Measurements from ENCODE around the gene CDH5. TPM values are rescaled to one million over a fixed set of nuclear protein-coding genes. Genes with fewer than 3 reads are reported as not detected.
"Not testable (repeated sequence)": the region's sequence is repeated elsewhere in the genome, so short reads cannot be mapped to it uniquely, and the experiment has no call there.

Gene CDH5, protein sequence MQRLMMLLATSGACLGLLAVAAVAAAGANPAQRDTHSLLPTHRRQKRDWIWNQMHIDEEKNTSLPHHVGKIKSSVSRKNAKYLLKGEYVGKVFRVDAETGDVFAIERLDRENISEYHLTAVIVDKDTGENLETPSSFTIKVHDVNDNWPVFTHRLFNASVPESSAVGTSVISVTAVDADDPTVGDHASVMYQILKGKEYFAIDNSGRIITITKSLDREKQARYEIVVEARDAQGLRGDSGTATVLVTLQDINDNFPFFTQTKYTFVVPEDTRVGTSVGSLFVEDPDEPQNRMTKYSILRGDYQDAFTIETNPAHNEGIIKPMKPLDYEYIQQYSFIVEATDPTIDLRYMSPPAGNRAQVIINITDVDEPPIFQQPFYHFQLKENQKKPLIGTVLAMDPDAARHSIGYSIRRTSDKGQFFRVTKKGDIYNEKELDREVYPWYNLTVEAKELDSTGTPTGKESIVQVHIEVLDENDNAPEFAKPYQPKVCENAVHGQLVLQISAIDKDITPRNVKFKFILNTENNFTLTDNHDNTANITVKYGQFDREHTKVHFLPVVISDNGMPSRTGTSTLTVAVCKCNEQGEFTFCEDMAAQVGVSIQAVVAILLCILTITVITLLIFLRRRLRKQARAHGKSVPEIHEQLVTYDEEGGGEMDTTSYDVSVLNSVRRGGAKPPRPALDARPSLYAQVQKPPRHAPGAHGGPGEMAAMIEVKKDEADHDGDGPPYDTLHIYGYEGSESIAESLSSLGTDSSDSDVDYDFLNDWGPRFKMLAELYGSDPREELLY
- polyA plus RNA-seq (2013, experiment 1 of 2; ENCODE audit: insufficient read length) = 0.33 TPM
- polyA plus RNA-seq (2013, experiment 2 of 2; ENCODE audit: insufficient read length) = 0.17 TPM

DNA sequence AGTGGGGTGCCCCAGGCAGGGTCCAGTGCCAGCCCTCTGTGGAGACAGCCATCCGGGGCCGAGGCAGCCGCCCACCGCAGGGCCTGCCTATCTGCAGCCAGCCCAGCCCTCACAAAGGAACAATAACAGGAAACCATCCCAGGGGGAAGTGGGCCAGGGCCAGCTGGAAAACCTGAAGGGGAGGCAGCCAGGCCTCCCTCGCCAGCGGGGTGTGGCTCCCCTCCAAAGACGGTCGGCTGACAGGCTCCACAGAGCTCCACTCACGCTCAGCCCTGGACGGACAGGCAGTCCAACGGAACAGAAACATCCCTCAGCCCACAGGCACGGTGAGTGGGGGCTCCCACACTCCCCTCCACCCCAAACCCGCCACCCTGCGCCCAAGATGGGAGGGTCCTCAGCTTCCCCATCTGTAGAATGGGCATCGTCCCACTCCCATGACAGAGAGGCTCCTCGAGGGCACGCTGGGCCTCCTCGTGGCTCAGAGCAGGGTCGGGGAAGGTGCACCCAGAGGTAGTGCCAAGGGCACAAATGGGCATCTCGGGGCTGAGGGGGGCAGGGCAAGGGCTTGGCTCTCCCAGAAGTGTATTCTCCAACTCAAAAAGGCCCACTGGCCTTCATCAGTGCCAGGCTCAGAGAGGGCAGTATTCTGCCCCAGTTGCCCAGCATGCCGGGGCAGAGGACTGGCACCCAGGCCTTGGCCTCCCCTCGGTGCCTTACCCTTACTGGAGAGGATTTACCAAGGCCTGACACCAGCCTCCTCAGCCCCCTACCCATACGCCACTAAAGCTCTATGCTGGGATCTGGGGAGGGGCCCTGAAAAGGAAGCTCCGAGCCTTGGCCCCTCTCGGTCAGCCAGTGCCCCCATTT is at the start of gene CDH5:
Gene CDH5, plus strand, starts transcription at position 259 of the 867 bp plus-strand sequence. CDS start 12,647 bp downstream, outside the sequence.
- no peak for DNase-seq

DNA sequence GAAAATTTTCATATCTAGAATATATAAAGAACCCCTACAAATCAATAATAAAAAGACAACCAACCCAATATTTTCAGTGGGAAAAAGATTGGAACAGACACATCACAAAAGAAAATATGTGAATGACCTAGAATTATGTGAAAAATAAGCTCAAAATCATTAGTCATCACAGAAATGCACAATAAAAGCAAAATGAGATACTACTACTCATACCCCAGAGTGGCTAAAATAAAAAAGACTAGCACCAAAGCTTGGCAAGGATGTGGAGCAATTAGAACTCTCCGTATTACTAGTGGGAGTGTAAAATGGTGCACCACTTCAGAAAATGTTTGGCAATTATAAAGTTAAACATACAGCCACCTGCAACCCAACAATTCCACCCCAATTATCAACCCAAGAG is 48.0 kb upstream of the CDH5 start:
- DNase-seq = no peak

DNA sequence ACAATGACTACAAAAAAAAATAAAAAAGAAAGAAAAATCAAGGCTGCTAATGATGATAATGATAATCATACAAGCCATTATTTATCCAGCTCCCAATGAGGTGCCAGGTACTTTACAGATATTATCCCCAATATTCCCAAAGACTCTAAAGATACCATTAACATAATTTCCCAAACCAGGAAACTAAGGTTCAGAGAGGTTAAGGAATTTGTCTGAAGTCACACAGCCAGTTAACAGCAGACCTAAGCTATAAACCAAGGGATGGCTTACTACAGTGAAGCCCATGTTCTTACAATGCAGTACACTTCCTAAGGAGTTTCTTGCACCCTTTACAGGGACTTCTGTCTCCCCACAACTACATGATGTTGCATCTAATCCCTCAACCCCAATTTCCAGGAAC is 45.7 kb upstream of the CDH5 start:
- no peak for DNase-seq

DNA sequence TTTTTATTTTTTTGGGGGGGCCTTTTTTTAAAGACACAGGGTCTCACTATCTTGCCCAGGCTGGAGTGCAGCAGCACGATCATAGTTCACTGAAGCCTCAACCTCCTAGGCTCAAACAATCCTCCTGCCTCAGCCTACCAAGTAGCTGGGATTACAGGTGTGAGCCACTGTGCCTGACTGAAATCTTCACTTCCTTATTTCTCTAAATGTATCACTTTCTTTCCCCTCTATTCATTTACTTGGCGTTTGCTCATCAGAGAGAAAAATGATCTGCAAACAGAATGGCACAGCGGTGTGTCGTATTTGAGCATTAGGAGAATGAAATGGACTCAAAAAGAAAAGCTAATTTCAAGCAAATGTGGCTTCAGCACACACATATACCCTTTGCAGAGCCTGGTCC is 44.3 kb upstream of the CDH5 start:
- DNase-seq = no peak

DNA sequence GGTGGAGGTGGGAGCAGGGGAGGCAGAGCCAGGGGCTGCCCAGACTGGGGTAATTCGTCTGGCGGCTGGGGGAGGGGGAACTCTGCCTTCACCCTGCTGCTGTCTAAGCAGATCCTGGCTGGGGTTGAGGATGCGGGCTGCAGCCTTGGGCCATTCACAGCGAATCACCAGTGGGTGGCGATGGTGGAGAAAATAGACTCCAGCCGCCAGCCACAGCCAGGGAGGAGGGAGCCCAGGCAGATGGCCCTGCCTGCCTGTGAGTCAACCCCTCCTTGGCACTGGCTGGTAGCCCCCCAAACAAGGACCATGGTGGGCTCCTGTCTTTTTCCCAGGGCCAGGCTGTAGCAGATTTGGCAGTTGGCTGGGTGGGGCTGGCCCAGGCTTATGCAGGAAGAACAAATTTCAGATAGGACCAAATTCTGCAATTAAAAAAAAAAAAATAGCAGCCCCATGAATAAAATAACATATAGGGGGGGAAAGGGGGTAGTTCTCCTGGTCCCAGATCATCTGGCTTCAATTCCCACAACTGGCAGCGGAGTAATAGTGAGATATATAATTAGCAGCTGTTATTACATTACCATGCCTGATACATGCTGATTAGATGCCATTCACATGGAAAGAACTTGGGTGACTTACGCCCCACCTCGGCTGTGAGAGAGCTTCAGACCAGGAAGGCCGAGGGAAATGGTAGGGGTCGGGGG is 41.5 kb upstream of the CDH5 start:
- DNase-seq = peak; percentile 15

DNA sequence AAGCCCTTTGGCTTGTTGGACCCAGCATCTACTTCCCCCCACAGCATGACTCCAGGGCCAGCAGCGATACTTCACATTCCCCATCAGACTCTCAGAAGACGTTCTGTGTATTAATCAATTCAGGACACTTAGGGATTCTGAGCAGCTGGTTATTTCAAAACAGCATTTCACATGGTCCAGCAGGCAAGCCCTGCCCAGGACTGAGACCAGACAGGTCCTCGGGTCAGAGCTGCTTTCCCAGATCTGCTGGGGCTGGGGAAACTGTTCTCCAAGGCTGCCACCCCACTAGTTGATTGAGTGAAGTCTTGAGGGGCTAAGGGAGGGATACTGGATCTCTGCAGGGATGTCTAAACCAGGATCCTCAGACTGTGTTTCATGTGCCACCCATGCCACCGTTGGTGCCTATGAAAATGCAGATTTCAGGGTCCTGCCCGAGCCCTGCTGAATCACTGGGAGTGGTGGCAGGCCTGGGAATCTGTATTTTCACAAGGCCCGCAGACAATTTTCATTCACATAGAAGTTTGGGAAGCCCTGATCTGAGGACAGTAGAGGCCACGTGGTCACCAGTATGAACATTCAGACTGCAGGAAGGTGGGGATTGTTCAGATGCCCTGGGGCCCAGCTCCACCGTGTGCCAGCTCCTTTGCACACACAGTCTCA is 40.6 kb upstream of the CDH5 start:
- no peak for DNase-seq

DNA sequence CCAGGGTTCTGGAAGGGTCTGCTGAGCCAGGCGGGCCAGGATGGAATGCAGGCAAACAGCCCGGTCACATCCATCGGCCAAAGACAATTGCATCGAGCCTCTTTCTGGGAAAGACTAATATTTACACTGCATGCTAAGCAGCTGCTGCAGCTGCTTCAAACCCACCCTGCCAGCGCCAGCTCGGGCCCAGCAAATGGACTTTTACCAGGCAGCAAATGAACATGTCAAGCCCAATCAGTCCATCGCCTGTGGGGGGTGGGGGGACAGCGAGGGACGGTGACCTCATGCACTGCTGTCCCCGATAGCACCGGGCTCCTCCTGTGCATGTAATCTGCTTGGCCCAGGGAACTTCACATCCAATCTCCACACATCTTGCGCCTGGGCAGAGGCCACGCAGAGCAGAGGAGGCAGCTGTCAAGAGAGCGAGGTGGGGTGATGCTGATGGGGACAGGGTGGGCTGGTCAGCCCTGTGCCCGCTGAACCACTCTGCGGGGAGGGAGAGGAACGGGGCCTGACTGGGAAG is 39.4 kb upstream of the CDH5 start:
- DNase-seq = no peak

DNA sequence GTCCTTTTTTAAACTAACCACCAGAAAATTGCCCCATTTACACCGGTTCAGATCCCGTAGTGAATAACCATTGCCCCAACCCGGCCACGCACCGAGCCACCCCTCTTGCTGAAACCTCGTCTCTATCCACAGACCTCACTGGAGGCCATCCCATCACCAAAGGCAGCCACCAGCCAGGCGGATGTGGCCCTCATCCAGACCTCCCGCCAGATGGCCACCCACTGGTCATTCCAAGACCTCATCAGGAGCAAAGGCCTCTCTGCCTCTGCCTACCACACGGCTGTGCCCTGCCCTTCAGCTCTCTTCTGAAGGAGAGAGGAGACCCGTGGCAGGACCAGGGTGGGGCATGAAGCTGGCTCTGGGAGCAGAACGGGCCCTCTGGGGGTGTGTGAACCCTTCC is 38.2 kb upstream of the CDH5 start:
- DNase-seq = no peak

DNA sequence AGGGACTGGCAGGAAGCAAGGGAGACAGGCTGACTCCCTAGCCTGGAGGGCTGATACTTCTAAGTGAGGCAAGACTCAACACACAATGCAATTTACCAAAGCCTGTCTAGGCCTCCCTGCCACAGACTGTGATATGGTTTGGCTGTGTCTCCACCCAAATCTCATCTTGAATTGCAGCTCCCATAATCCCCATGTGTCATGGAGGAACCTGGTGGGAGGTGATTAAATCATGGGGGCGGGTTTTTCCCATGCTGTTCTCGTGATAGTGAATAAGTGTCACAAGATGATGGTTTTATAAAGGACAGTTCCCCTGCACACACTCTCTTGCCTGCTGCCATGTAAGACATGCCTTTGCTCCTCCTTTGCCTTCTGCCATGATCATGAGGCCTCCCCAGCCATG is 35.0 kb upstream of the CDH5 start:
- DNase-seq = not testable (repeated sequence)

DNA sequence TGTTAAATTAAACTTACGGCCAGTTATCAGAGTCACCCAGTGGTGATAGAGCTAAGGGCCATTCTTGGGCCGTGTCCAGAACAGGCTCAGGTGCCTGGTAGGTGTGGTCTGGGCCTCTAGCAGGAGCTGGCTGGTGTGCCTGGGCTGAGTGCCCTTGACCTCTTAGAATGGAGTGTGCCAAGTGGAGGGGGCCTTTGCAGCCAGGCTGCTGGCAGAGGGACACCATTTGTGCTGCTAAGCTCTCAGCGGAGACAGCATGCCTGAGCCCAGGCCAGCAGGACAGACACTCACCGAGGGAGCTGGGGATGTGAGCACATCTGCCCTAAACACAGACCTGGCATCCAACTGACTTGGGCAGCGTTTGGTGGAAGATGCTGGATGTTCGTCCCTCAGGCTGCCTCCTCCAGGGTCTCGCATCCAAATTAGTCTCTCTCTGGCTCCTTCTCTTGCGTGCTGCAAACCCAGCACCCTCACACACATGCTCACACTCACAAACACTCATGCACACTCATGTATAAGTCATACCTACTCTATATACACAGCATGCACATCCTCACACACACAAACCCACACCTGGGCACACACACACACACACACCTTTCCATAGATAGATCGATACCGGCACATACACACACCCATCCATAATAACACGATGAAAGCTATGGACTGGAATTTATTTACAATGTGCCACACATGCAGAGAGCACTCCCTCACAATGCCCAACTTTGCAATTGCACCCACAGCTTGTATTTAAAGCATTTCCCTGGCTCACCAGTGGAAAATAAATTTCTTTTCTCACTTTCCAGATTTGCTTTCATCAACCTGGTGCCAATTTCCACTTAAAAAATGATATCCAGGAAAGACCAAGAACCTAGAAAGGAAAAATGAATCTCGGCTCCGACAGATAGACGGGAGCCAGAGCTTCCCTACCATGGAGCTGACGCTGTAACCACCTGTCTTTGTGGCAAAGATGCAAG is 33.6 kb upstream of the CDH5 start:
- DNase-seq = no peak

DNA sequence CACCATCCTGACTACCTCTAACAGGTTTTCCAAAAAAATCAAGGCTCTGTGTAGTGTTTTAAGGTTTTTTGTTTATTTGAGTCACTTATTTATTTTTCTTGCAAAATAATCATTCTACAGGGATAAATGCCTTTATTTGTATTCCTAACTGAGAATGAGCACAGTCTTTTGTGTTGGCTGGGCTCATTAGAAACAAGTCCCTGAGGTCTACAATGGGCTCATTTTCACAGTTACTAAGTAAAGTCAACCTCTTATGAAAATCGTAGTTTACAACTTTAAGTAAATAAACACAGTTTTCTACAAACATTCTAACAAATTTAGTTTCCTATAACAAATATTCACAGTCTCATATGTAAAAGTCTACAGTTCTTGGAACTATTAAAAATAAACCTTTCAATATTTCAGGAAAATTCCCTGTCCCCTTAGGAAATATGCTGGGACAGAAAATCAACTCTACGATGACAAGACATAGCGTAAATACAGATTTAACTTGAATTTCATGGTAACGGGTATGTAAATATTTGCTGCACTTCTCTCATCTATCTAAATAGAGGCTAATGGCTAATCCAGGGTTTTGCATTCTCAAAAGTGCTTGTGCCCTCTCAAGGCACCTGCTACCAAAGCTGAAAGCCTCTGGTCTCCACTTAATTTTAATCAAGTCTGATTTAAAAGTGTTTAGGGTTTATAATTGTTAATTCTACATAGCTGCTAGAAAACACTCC is 31.5 kb upstream of the CDH5 start:
- DNase-seq = no peak

DNA sequence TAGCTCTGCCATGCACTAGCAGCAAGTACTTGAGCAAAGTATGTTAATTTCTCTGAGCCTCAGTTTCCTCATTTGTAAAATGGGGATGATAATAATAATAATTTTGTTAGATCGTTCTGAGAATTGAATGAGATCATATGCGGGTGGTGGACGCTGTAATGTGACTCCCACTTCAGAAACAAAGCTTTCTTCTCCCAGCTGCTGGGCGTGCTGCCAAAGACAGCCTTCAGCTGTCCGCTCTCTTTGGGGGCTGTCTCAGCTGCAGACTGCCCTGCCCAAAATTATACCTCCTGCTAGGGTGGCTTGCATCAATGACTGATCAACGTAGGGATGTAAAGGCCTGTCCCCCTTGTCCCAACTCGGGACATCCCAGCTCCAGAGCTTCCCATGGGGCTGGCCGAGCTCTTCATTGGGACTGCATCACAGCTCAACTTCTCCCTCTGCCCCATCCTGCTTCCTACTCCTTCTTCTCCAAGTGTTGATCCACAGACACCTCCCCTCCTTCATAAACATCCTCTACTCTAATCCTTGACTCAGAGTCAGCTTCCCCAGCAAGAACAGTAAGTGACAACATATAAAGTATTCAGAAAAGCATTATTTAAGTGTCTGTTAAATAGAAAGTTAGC is 30.7 kb upstream of the CDH5 start:
- peak; percentile 72 for DNase-seq

DNA sequence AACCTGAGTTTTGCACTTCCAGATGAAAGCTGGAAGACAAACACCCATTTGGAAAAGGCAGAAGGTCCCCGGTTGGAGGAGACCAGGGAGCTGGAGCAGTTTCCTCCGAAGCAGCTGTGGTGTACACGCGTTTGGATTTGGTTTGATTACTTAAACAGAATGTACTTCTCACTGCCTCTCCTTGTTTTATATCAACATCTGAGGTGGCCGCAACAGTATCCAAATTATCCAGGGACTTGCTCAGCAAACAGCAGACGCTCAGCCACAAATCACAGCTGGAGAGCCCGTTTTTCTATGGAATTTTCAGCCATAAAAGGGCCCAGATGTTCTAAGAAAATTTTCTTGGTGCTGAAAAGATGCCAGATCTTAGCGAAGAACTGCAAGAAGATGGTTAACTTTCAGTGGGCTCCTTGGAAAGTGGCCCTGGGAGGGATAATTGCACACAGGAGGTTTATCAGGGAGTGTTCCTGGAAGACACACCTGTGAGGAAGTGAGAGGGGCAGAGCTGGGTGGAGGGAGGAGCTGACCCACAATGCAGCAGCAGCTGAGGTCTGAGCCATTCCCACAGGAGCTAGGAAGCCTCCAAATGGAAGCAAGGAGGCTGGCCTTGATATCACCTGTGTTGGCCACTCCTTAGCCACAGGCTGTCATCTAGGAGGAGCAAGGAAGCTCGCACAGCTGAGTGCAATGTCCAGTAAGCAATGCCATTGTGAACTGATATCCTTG is 28.9 kb upstream of the CDH5 start:
- DNase-seq = no peak

DNA sequence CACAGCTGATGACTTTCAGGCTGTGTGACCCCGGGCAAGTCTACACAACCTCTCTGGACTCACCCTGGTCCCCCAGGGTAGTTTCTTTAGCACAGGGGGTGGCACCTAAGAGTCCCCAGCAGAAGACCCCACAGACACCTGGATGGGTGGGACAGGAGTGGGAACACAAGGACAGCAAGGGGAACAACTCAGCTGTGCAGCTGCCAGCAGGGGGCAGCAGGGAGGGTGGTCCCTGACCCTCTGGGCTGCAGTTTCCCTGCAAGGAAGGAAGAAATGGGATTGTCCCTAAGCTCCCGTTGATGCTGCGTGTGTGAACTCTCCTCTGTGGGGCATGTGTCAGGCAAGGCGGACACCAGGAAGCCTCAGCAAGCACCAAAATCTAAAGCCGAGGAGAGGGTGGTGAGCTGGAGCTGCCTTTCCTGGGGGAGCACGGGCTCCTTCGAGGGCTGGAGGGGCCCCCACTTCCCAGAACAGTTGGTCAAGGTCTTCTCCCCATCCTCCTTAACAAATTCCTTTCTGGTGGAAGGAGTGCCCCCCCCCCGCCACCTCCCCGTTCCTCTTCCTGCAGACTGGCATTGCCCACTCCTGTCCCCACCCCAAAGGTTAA is 24.1 kb upstream of the CDH5 start:
- DNase-seq = no peak

DNA sequence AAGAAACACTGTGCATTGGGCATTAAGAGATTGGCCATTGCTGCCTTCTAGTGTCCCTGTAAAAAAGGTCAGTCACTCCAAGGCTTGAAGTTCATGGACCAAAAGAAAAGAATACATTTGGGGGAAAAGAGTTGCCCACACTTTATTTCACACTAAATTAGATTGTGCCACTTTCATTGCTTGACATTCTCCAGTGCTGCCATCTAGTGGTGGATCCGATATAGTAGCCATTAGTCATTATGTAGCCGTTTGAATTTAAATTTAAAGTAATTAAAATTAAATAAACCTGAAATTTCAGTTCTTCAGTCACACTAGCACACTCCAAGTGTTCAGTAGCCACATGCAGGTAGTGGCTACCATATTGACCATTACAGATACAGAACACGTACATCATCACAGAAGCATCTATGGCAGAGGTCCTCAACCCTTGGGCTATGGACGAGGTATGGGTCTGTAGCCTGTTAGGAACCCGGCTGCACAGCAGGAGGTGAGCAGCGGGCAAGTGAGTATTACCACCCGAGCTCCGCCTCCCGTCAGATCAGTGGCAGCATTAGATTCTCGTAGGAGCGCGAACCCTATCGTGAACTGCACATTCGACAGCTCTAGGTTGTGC is 21.9 kb upstream of the CDH5 start:
- DNase-seq = peak; percentile 44

DNA sequence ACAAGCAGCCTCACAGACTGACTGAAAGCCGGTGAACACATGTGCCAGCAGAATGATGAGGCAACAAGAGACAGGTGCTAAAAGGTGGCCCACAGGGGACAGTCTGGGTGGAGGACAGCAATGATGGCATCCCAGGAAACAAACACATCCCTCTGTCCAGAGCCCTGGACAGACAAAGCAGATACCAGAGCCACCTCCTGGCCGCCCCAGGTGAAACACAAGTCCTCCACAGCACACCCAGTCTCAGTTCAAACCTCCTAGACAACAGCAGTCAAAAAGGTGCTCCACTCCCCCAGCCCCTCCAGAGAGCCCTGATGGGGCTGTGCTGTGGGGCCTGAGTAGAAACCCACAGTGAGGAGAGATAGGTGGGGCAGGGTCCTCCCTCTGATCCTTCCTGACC is 20.3 kb upstream of the CDH5 start:
- no peak for DNase-seq

DNA sequence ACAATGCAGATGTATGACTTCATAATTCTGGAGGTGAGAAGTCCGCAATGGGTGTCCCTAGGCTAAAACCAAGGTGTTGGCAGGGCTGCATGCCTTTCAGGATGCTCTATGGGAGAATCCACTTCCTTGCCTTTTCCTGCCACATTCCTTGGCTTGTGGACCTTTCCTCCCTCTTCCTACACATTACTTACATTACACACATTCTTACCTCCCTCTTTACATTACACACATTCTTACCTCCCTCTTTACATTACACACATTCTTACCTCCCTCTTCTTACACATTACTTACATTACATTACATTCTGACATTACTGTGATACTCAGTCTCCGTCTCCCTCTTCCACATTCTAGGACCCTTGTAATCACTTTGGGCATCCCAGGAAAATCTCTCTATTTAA is 14.2 kb upstream of the CDH5 start:
- no peak for DNase-seq
